HEK293 (cell line): ENCODE results near the gene SYNPR.

ENCODE experiments used
- MEIS1 ChIP-seq: sonication (generic); formaldehyde crosslinking; IDR thresholded peaks from 2 replicates; pipeline ENCODE4 v1.8.1; 2022; ENCODE audit warnings: missing genetic modification reagents, mild to moderate bottlenecking, borderline replicate concordance
- ZNF2 ChIP-seq: fragments of 450-650 bp; formaldehyde crosslinking; IDR thresholded peaks from 2 replicates; pipeline ENCODE4 v1.5.1; 2016; ENCODE audit warnings: missing biosample characterization, missing genetic modification characterization
- TF ChIP-seq, protein P1 (sequence below): fragments of 450-650 bp; formaldehyde crosslinking; IDR thresholded peaks from 2 replicates; pipeline ENCODE4 v1.5.1; 2016; ENCODE audit warnings: missing biosample characterization, missing genetic modification characterization
- TF ChIP-seq, protein P2 (sequence below): fragments of 450-650 bp; formaldehyde crosslinking; IDR thresholded peaks from 2 replicates; pipeline ENCODE4 v1.5.1; 2016; ENCODE audit warnings: missing biosample characterization, missing genetic modification characterization

DNA sequence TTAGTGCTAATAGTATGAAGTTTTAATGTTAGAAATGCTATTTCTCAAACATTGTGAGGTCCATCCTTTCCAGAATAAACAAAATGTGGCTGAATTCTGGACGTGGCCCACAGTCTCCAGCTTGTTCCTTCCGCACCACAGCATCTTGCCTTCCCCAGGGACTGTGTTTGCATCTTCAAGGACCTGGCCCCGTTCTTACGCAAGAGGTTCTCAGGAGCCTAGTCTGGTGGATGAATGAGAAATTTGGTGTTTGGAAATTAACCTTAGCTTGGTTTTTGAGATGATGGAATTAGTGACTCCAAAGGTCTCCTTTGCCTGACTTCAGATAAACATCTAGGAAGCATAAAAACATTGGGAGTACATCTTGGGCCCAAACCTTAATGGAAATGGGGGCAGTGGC lies 18.1 kb downstream of the SYNPR start:
- TF ChIP-seq MEIS1 (CRISPR knock-in tag) (no peak), ZNF2 (tag by site-specific recombination) (no peak)
- TF ChIP-seq, protein P1, sequence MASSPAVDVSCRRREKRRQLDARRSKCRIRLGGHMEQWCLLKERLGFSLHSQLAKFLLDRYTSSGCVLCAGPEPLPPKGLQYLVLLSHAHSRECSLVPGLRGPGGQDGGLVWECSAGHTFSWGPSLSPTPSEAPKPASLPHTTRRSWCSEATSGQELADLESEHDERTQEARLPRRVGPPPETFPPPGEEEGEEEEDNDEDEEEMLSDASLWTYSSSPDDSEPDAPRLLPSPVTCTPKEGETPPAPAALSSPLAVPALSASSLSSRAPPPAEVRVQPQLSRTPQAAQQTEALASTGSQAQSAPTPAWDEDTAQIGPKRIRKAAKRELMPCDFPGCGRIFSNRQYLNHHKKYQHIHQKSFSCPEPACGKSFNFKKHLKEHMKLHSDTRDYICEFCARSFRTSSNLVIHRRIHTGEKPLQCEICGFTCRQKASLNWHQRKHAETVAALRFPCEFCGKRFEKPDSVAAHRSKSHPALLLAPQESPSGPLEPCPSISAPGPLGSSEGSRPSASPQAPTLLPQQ (tag by site-specific recombination) = no peak
- TF ChIP-seq, protein P2, sequence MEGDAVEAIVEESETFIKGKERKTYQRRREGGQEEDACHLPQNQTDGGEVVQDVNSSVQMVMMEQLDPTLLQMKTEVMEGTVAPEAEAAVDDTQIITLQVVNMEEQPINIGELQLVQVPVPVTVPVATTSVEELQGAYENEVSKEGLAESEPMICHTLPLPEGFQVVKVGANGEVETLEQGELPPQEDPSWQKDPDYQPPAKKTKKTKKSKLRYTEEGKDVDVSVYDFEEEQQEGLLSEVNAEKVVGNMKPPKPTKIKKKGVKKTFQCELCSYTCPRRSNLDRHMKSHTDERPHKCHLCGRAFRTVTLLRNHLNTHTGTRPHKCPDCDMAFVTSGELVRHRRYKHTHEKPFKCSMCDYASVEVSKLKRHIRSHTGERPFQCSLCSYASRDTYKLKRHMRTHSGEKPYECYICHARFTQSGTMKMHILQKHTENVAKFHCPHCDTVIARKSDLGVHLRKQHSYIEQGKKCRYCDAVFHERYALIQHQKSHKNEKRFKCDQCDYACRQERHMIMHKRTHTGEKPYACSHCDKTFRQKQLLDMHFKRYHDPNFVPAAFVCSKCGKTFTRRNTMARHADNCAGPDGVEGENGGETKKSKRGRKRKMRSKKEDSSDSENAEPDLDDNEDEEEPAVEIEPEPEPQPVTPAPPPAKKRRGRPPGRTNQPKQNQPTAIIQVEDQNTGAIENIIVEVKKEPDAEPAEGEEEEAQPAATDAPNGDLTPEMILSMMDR = no peak
